H1 (cell line): Measurements from ENCODE around the gene SLC25A39. TPM values are rescaled to one million over a fixed set of nuclear protein-coding genes. Genes with fewer than 3 reads are reported as not detected.

Source experiments
- ASH2L ChIP-seq: fragments of 200-600, 300-600 bp; sonication (generic); IDR thresholded peaks from one replicate; pipeline ENCODE4 v1.7.1; 2017; ENCODE audit warnings: low read length
- BCL11A ChIP-seq, 2 experiments: IDR thresholded peaks; one replicate each; pipeline ENCODE4 v1.6.1; 2011; ENCODE audit warnings: low read depth in 2 of 2, low read length in 2 of 2, mild to moderate bottlenecking in 2 of 2
- CREB1 ChIP-seq: IDR thresholded peaks from 2 replicates; pipeline ENCODE4 v1.6.1; 2012; ENCODE audit warnings: inconsistent platforms
- EP300 ChIP-seq, 2 experiments: IDR thresholded peaks; 1 replicate in 1 of 2; 2 replicates in 1 of 2; pipeline ENCODE4 v1.6.1; 2011 to 2012; ENCODE audit warnings: low read depth in 2 of 2, low read length in 2 of 2, mild to moderate bottlenecking in 2 of 2, borderline replicate concordance in 1 of 2, inconsistent platforms in 1 of 2, moderate library complexity in 1 of 2
- GABPA ChIP-seq: IDR thresholded peaks from 2 replicates; pipeline ENCODE4 v1.6.1; 2011; ENCODE audit warnings: mild to moderate bottlenecking, low read length, moderate library complexity, borderline replicate concordance; ENCODE audit not compliant: insufficient read depth
- NRF1 ChIP-seq: IDR thresholded peaks from 2 replicates; pipeline ENCODE4 v1.6.1; 2011; ENCODE audit warnings: mild to moderate bottlenecking, low read depth, low read length, improper control_type of control experiment
- POU5F1 ChIP-seq: IDR thresholded peaks from 2 replicates; pipeline ENCODE4 v1.6.1; 2011; ENCODE audit warnings: low read depth, mild to moderate bottlenecking, low read length, moderate library complexity
- RBBP5 ChIP-seq: IDR thresholded peaks from 2 replicates; pipeline ENCODE4 v1.7.1; 2012; ENCODE audit warnings: low read depth, mild to moderate bottlenecking, inconsistent platforms, low read length, moderate library complexity, borderline replicate concordance
- polyA plus RNA-seq, 7 experiments: library from polyadenylated mRNA; depleted of rRNA in 3 of 7; stranded (reverse) in 5 of 7; unstranded in 2 of 7; fragments of >200 nt in 5 of 7; fragments of 200-250 nt in 2 of 7; gene quantifications; 1 replicate in 5 of 7; 2 replicates in 1 of 7; 4 replicates in 1 of 7; pipeline versions ENCODE4 v1.2.1 to v1.2.3, GENCODE V29; 2011 to 2013; ENCODE audit warnings: missing spikeins in 2 of 7, mixed read lengths in 2 of 7
- total RNA-seq: library from RNA; stranded (reverse); fragmentation: NEBNext Ultra II Directional; extraction: Animal tissue kit (Norgen Biotek cat#: 25700); gene quantifications from 2 replicates; pipeline ENCODE4 v1.2.1, GENCODE V29; 2021
- TF ChIP-seq, protein P1 (sequence below): fragments of 300-600 bp; sonication (generic); IDR thresholded peaks from 2 replicates; pipeline ENCODE4 v1.7.1; 2012; ENCODE audit warnings: low read length, moderate library complexity, mild to moderate bottlenecking, inconsistent platforms; ENCODE audit not compliant: insufficient replicate concordance

SLC25A39 gene
- total and polyA plus RNA-seq, 2 of the 8 experiments (the other 6 are each of a cell fraction or from before 2014, with no cell fraction given), result 200 to 291 TPM

DNA sequence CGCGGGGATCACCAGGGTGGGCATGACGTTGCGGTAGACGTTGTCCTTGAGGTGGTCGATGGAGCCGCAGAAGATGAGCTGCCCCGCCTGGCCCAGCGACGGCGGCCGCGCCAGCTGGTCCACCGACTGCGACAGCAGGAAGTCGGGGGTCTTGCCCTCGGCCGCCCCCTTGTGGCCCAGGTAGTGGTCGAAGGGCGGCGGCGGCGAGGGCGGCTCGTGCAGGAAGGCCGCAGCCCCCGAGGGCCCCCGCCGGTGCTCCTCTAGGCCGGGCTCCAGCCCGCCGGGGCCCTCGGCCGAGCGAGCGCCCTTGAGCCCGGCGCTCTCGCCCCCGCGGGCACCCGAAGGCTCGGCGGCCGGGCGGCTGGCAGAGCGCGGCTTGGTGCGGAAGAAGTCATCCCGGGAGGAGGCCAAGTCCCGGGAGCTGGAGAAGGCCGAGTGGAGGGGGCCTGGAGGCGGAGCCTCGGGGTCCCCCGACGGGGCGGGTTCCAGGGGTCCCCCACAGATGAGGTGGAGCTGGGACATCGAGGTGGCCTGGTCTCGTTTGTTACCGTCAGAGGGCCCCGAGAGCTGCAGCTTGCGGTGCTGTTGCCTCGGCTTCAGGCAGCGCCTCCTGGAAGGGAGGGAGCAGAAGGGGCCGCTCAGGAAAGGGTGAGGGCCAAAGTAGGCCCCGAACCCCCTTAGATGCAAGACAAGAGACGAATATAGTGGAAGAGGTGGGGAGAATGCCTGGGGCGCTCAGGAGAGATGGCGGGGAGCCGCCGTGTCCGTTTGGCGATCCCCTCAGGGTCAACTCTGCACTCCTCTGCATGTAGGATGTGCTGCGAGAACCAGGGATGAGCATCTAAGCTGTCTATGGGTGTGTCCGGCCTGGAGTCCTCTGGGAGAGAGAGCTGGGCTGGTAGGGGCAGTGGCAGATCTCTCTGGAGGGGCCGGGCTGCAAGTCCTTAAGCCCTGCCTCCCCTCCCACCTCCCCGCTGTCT is 30.2 kb upstream of the SLC25A39 start (continued):
- TF ChIP-seq, protein P1, sequence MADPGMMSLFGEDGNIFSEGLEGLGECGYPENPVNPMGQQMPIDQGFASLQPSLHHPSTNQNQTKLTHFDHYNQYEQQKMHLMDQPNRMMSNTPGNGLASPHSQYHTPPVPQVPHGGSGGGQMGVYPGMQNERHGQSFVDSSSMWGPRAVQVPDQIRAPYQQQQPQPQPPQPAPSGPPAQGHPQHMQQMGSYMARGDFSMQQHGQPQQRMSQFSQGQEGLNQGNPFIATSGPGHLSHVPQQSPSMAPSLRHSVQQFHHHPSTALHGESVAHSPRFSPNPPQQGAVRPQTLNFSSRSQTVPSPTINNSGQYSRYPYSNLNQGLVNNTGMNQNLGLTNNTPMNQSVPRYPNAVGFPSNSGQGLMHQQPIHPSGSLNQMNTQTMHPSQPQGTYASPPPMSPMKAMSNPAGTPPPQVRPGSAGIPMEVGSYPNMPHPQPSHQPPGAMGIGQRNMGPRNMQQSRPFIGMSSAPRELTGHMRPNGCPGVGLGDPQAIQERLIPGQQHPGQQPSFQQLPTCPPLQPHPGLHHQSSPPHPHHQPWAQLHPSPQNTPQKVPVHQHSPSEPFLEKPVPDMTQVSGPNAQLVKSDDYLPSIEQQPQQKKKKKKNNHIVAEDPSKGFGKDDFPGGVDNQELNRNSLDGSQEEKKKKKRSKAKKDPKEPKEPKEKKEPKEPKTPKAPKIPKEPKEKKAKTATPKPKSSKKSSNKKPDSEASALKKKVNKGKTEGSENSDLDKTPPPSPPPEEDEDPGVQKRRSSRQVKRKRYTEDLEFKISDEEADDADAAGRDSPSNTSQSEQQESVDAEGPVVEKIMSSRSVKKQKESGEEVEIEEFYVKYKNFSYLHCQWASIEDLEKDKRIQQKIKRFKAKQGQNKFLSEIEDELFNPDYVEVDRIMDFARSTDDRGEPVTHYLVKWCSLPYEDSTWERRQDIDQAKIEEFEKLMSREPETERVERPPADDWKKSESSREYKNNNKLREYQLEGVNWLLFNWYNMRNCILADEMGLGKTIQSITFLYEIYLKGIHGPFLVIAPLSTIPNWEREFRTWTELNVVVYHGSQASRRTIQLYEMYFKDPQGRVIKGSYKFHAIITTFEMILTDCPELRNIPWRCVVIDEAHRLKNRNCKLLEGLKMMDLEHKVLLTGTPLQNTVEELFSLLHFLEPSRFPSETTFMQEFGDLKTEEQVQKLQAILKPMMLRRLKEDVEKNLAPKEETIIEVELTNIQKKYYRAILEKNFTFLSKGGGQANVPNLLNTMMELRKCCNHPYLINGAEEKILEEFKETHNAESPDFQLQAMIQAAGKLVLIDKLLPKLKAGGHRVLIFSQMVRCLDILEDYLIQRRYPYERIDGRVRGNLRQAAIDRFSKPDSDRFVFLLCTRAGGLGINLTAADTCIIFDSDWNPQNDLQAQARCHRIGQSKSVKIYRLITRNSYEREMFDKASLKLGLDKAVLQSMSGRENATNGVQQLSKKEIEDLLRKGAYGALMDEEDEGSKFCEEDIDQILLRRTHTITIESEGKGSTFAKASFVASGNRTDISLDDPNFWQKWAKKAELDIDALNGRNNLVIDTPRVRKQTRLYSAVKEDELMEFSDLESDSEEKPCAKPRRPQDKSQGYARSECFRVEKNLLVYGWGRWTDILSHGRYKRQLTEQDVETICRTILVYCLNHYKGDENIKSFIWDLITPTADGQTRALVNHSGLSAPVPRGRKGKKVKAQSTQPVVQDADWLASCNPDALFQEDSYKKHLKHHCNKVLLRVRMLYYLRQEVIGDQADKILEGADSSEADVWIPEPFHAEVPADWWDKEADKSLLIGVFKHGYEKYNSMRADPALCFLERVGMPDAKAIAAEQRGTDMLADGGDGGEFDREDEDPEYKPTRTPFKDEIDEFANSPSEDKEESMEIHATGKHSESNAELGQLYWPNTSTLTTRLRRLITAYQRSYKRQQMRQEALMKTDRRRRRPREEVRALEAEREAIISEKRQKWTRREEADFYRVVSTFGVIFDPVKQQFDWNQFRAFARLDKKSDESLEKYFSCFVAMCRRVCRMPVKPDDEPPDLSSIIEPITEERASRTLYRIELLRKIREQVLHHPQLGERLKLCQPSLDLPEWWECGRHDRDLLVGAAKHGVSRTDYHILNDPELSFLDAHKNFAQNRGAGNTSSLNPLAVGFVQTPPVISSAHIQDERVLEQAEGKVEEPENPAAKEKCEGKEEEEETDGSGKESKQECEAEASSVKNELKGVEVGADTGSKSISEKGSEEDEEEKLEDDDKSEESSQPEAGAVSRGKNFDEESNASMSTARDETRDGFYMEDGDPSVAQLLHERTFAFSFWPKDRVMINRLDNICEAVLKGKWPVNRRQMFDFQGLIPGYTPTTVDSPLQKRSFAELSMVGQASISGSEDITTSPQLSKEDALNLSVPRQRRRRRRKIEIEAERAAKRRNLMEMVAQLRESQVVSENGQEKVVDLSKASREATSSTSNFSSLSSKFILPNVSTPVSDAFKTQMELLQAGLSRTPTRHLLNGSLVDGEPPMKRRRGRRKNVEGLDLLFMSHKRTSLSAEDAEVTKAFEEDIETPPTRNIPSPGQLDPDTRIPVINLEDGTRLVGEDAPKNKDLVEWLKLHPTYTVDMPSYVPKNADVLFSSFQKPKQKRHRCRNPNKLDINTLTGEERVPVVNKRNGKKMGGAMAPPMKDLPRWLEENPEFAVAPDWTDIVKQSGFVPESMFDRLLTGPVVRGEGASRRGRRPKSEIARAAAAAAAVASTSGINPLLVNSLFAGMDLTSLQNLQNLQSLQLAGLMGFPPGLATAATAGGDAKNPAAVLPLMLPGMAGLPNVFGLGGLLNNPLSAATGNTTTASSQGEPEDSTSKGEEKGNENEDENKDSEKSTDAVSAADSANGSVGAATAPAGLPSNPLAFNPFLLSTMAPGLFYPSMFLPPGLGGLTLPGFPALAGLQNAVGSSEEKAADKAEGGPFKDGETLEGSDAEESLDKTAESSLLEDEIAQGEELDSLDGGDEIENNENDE, result no peak
- peak; percentile 22 for TF ChIP-seq ASH2L
- no peak for TF ChIP-seq POU5F1
- 0 out of 3 replicates have a peak, but pooled peaks of 1 of the 2 experiments have one; percentile 29 for TF ChIP-seq EP300 (IDR thresholded peaks at IDR 0.05; ENCODE audit: borderline replicate concordance in 1 of 2, low read depth in 2 of 2, low read length in 2 of 2)
- no peak for TF ChIP-seq NRF1
- 0 out of 2 replicates have a peak, but pooled peaks have one; percentile 22 for TF ChIP-seq CREB1
- peak; percentile 54; the same call in 1 of the 2 replicates for TF ChIP-seq RBBP5
- TF ChIP-seq BCL11A (IDR thresholded peaks at IDR 0.05; ENCODE audit: low read depth in 2 of 2, low read length in 2 of 2), result no peak
- no peak for TF ChIP-seq GABPA
